Upper lobe of left lung (tissue), 4 donors: Measurements from ENCODE around the gene CBFA2T3.

Experiments
- EP300 ChIP-seq, 4 donors: sonication (generic); formaldehyde crosslinking; IDR thresholded peaks; one replicate each; pipeline ENCODE4 v1.5.1; 2017; ENCODE audit warnings: antibody characterized with exemption in 4 of 4, control low read depth in 2 of 4
- POLR2A ChIP-seq, 4 donors: fragments of 450-650 bp; IDR thresholded peaks; one replicate each; pipeline ENCODE4 v1.5.1; 2016 to 2017; ENCODE audit warnings: antibody characterized with exemption in 4 of 4, mild to moderate bottlenecking in 2 of 4
- POLR2AphosphoS5 ChIP-seq, 2 donors: sonication (generic); formaldehyde crosslinking; IDR thresholded peaks; one replicate each; pipeline ENCODE4 v1.5.1; 2017; ENCODE audit warnings: antibody characterized with exemption in 2 of 2
- TF ChIP-seq, protein P1 (sequence below), 6 experiments: fragments of 450-650 bp in 4 of 6; fragments of 200-600 bp in 2 of 6; sonication (generic) in 2 of 6; IDR thresholded peaks; one replicate each; pipeline ENCODE4 v1.5.1; 2016 to 2019; ENCODE audit warnings: antibody characterized with exemption in 6 of 6

DNA sequence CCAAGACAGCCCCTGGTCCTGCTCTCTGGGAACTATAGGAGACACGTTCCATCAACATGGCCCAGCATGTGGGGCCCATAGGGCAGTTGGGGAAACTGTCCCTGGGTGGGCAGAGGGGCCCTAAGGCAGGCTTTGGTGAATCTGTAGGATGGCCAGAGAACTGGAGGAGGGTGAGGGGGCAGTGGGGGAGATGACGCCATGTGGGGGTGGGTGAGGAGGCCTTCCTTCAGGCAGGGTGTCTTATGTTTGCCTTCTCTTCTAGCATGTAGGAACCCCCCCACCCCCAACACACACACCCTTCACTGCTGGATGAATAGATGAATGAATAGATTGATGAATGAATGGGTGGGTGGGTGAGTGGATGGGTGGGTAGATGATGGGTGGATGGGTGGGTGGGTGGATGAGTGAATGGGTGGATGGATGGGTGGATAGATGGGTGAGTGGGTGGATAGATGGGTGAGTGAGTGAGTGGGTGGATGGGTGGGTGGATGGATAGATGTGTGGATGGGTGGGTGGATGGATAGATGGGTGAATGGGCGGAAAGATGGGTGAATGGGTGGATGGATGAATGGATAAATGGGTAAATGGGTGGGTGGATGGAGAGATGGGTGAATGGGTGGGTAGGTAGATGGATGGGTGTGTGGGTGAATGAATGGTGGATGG lies 2.5 kb upstream of the CBFA2T3 start:
- no peak for TF ChIP-seq POLR2AphosphoS5 (IDR thresholded peaks at IDR 0.05)
- TF ChIP-seq POLR2A (IDR thresholded peaks at IDR 0.05): no peak
- TF ChIP-seq, protein P1, sequence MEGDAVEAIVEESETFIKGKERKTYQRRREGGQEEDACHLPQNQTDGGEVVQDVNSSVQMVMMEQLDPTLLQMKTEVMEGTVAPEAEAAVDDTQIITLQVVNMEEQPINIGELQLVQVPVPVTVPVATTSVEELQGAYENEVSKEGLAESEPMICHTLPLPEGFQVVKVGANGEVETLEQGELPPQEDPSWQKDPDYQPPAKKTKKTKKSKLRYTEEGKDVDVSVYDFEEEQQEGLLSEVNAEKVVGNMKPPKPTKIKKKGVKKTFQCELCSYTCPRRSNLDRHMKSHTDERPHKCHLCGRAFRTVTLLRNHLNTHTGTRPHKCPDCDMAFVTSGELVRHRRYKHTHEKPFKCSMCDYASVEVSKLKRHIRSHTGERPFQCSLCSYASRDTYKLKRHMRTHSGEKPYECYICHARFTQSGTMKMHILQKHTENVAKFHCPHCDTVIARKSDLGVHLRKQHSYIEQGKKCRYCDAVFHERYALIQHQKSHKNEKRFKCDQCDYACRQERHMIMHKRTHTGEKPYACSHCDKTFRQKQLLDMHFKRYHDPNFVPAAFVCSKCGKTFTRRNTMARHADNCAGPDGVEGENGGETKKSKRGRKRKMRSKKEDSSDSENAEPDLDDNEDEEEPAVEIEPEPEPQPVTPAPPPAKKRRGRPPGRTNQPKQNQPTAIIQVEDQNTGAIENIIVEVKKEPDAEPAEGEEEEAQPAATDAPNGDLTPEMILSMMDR (IDR thresholded peaks at IDR 0.05): no peak
- TF ChIP-seq EP300 (IDR thresholded peaks at IDR 0.05): no peak
